ENCODE measurements around the gene ORMDL2.
"Not testable (repeated sequence)": the region's sequence is repeated elsewhere in the genome, so short reads cannot be mapped to it uniquely, and the experiment has no call there.

Gene ORMDL2

GRCh38 chr12:55850893-55851292 is 33.1 kb downstream of the ORMDL2 start:
- TF ChIP-seq POLR2A (IDR thresholded peaks at IDR 0.05; ENCODE audit: low read length) (no peak), GATA1 (IDR thresholded peaks at IDR 0.05; ENCODE audit: low read depth, low read length) (no peak)

GRCh38 chr12:55852740-55853139 is 34.9 kb downstream of the ORMDL2 start:
- TF ChIP-seq POLR2A (IDR thresholded peaks at IDR 0.05; ENCODE audit: low read length) (no peak), GATA1 (IDR thresholded peaks at IDR 0.05; ENCODE audit: low read depth, low read length) (no peak)
- DNase-seq: no peak

More at GRCh38 chr12:55850893-55851292, 33.1 kb downstream of the ORMDL2 start:
- no peak for DNase-seq

GRCh38 chr12:55861396-55861795 is 43.6 kb downstream of the ORMDL2 start:
- DNase-seq: no peak
- TF ChIP-seq POLR2A (IDR thresholded peaks at IDR 0.05; ENCODE audit: low read length) (no peak), GATA1 (IDR thresholded peaks at IDR 0.05; ENCODE audit: low read depth, low read length) (no peak)

GRCh38 chr12:55861871-55862270 is 44.0 kb downstream of the ORMDL2 start:
- DNase-seq: no peak
- no peak for TF ChIP-seq POLR2A (IDR thresholded peaks at IDR 0.05; ENCODE audit: low read length)
- no peak for TF ChIP-seq GATA1 (IDR thresholded peaks at IDR 0.05; ENCODE audit: low read depth, low read length)

- TF ChIP-seq POLR2A (IDR thresholded peaks at IDR 0.05; ENCODE audit: low read length) (no peak), GATA1 (IDR thresholded peaks at IDR 0.05; ENCODE audit: low read depth, low read length) (no peak)
- DNase-seq: no peak
Measured at GRCh38 chr12:55862286-55862685, 44.4 kb downstream of the ORMDL2 start.

GRCh38 chr12:55862931-55863330 is 45.1 kb downstream of the ORMDL2 start:
- DNase-seq: not testable (repeated sequence)

GRCh38 chr12:55865327-55865726 is 47.5 kb downstream of the ORMDL2 start:
- DNase-seq: no peak
- TF ChIP-seq GATA1 (IDR thresholded peaks at IDR 0.05; ENCODE audit: low read depth, low read length): no peak

GRCh38 chr12:55866454-55867004 is 48.7 kb downstream of the ORMDL2 start:
- not testable (repeated sequence) for DNase-seq

Measured in erythroblast (primary cell).